Suppressor macrophage treated with lipopolysaccharide for 4 hours (primary cell): ENCODE measurements around the gene DERL2.

Source experiments
- DNase-seq: peaks from one replicate; pipeline ENCODE4 v3.0.0-alpha.2; 2020

Gene DERL2

GRCh38 chr17:5500589-5501391 is 14.8 kb upstream of the DERL2 start:
- peak; percentile 45 for DNase-seq

- no peak for DNase-seq
Measured at GRCh38 chr17:5500247-5500588, 14.2 kb upstream of the DERL2 start.

GRCh38 chr17:5499476-5500231 is 13.7 kb upstream of the DERL2 start:
- no peak for DNase-seq

GRCh38 chr17:5492970-5493369 is 7.0 kb upstream of the DERL2 start:
- DNase-seq, result no peak

GRCh38 chr17:5488752-5489151 is 2.8 kb upstream of the DERL2 start:
- DNase-seq, result no peak

GRCh38 chr17:5486206-5487124 is 487 bp upstream of the DERL2 start, which contains the start of gene MIS12:
Gene MIS12, plus strand, starts transcription at chr17:5486566. Its CDS starts 2,297 bp downstream, at chr17:5488863.
- DNase-seq, result peak; percentile 99

- no peak for DNase-seq
Measured at GRCh38 chr17:5481451-5481850, 4.5 kb downstream of the DERL2 start.

GRCh38 chr17:5480962-5481361 is 5.0 kb downstream of the DERL2 start:
- no peak for DNase-seq

GRCh38 chr17:5478992-5479391 is 7.0 kb downstream of the DERL2 start:
- DNase-seq, result no peak

GRCh38 chr17:5473906-5474305 is 12.1 kb downstream of the DERL2 start:
- no peak for DNase-seq

- DNase-seq, result no peak
Measured at GRCh38 chr17:5472511-5472910, 13.5 kb downstream of the DERL2 start.

GRCh38 chr17:5468075-5468473 is 17.9 kb downstream of the DERL2 start:
- DNase-seq, result no peak

- DNase-seq, result no peak
Measured at GRCh38 chr17:5467416-5467815, 18.6 kb downstream of the DERL2 start.

- no peak for DNase-seq
Measured at GRCh38 chr17:5466295-5466694, 19.7 kb downstream of the DERL2 start.

- no peak for DNase-seq
Measured at GRCh38 chr17:5464717-5465507, 21.1 kb downstream of the DERL2 start.

GRCh38 chr17:5446786-5447185 is 39.2 kb downstream of the DERL2 start:
- no peak for DNase-seq

GRCh38 chr17:5444209-5444608 is 41.8 kb downstream of the DERL2 start:
- no peak for DNase-seq

- DNase-seq, result no peak
Measured at GRCh38 chr17:5443728-5444127, 42.2 kb downstream of the DERL2 start.

GRCh38 chr17:5439446-5439764 is 46.6 kb downstream of the DERL2 start:
- DNase-seq, result no peak

- DNase-seq, result peak; percentile 98
Measured at GRCh38 chr17:5438716-5439445, 47.1 kb downstream of the DERL2 start, which contains the start of gene C1QBP. Gene C1QBP, minus strand, starts transcription at chr17:5439155. Its CDS starts 82 bp downstream, at chr17:5439073.

- DNase-seq, result no peak
Measured at GRCh38 chr17:5437721-5438317, 48.2 kb downstream of the DERL2 start.
